ENCODE data around the gene EBLN1. TPM values are rescaled to one million over a fixed set of nuclear protein-coding genes. Genes with fewer than 3 reads are reported as not detected.

EBLN1 gene
- total and polyA plus RNA-seq, 2 of the 8 experiments (the other 6 are each of a cell fraction or from before 2014, with no cell fraction given), result not detected

DNA sequence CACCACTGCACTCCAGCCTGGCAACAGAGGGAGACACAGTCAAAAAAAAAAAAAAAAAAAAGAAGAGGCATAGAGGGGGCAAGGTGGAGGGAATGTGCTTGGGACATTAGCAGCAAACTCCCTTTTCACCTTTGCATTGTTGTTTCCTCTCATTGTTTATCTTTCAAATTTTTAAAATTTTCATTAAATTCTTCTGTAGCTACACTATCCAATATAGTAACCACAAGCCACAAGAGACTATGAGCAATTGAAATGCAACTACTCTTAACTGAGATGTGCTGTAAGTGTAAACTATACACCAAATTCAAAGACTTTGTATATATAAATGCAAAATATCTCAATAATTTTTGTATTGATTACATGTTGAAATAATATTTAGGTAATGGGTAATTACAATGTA lies 43.4 kb downstream of the EBLN1 start:
- Histone ChIP-seq H2BK20ac (ENCODE audit: low read length) (no peak overlapping the region), H4K5ac (ENCODE audit: insufficient read length, low read depth, low read length) (no peak overlapping the region), H4K8ac (ENCODE audit: extremely low read depth, insufficient read depth, low read length) (no peak overlapping the region), H3K9me3 (ENCODE audit: insufficient read depth in 2 of 2, low read depth in 1 of 2, low read length in 1 of 2) (peaks cover 0 to 5% of the 10 kb centered on the region in 2 experiments; a peak in 1 of 4 replicates), H3K79me1 (ENCODE audit: low read depth, low read length) (no peaks in the 10 kb centered on the region), H3K4me2 (ENCODE audit: insufficient read depth in 1 of 2, low read depth in 2 of 2, low read length in 2 of 2) (no peak overlapping the region), H3K4ac (replicated peaks; ENCODE audit: insufficient read length, low read depth, low read length) (no peak overlapping the region), H3K23me2 (ENCODE audit: low read depth, low read length) (no peaks in the 10 kb centered on the region; the same call in 1 of the 2 replicates), H2BK12ac (ENCODE audit: low read depth, low read length) (no peak overlapping the region), H3K56ac (replicated peaks; ENCODE audit: insufficient read length, low read depth, low read length) (no peak overlapping the region), H3K18ac (ENCODE audit: extremely low read depth, low read length) (no peak overlapping the region), H2AFZ (ENCODE audit: low read length) (no peak overlapping the region), H3K23ac (ENCODE audit: insufficient read length) (no peak overlapping the region), H4K20me1 (replicated peaks in 1 of 2; ENCODE audit: control insufficient read depth in 1 of 2, insufficient read depth in 2 of 2, low read length in 2 of 2) (no peaks in the 10 kb centered on the region), H2BK120ac (replicated peaks; ENCODE audit: low read depth, low read length) (no peak overlapping the region), H3K4me3 (ENCODE audit: extremely low read depth in 1 of 4, insufficient read depth in 2 of 4, low read depth in 3 of 4, low read length in 4 of 4) (no peak overlapping the region), H3K27ac (ENCODE audit: low read depth, low read length) (no peak overlapping the region), H2BK5ac (ENCODE audit: low read depth, low read length) (no peak overlapping the region), H2AK5ac (ENCODE audit: low read depth, low read length) (no peak overlapping the region), H2BK15ac (ENCODE audit: low read length) (no peak overlapping the region), H3K14ac (ENCODE audit: insufficient read length) (no peak overlapping the region), H3K27me3 (replicated peaks in 1 of 4; ENCODE audit: control insufficient read depth in 3 of 4, extremely low read depth in 1 of 4, insufficient read depth in 3 of 4, low read length in 3 of 4) (no peaks in the 10 kb centered on the region), H3K36me3 (ENCODE audit: control insufficient read depth in 2 of 4, insufficient read depth in 4 of 4, low read length in 3 of 4) (no peaks in the 10 kb centered on the region), H3K79me2 (ENCODE audit: control insufficient read depth in 1 of 2, insufficient read depth in 2 of 2, low read length in 2 of 2) (no peaks in the 10 kb centered on the region), H3K9ac (replicated peaks in 1 of 4; ENCODE audit: extremely low read depth in 1 of 4, low read depth in 3 of 4, low read length in 3 of 4) (no peak overlapping the region), H4K91ac (replicated peaks; ENCODE audit: insufficient read length, low read length) (no peak overlapping the region), H3K4me1 (replicated peaks in 1 of 4; ENCODE audit: control insufficient read depth in 3 of 4, insufficient read depth in 4 of 4, low read length in 3 of 4) (no peaks in the 10 kb centered on the region)
- no peak for FAIRE-seq
- ChIA-PET CTCF (ENCODE audit: partially characterized antibody) (interaction anchor here (0.7 kb wide), 1 partner anchor 20 kb away, joined by 3 read pairs; no protein-coding TSS in a partner anchor), POLR2A (ENCODE audit: partially characterized antibody) (no interaction called here)
- no peak for DNase-seq (ENCODE audit: low read depth in 1 of 2, low spot score in 2 of 2)
- no peak for TF ChIP-seq RBBP5 (IDR thresholded peaks at IDR 0.05; ENCODE audit: borderline replicate concordance, low read depth, low read length)
- TF ChIP-seq JUN (IDR thresholded peaks at IDR 0.05; ENCODE audit: low read depth, low read length), result no peak
- no peak for TF ChIP-seq TCF12 (IDR thresholded peaks at IDR 0.05; ENCODE audit: low read depth, low read length)
- TF ChIP-seq BACH1 (IDR thresholded peaks at IDR 0.05; ENCODE audit: low read length), result no peak
- TF ChIP-seq NRF1 (IDR thresholded peaks at IDR 0.05; ENCODE audit: low read depth, low read length), result no peak

All from H1 (cell line).